ENCODE data around the gene MED31. TPM values are rescaled to one million over a fixed set of nuclear protein-coding genes. Genes with fewer than 3 reads are reported as not detected.
A peak's percentile ranks its signal among the peaks of the same experiment; 100 is the strongest.

Gene MED31
- total and polyA plus RNA-seq, 2 of the 13 experiments (the other 11 are each of a cell fraction or from before 2014, with no cell fraction given), result 19.0 to 20.9 TPM

DNA sequence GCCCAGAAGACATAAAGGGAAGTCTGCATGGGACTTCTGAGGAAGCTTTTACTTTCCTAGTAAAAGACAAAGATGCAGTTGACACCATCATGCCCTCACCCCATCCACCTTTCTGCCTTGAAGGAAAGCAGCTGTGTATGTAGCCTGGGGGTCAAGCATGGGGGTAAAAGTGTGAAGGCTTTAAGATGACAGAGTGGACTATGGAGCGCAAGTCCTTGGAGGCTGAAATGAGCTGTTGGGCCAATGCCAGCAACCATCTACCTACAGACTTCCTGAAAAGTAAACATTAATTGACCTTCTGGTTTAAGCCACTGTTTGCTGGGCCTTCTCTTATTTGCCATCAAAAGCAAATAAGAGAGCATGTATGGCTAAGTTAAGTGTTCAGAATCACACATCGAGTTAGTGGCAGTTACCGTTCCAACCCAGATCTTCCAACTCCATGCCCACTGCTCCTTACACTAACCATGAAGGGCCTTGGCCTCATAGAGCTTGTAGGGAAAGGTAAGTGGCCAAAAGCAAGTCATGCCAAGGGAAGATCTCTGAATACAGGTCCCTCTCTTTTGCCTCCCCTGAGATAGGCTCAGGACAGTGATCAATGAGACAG lies 31.8 kb upstream of the MED31 start (continued):
- TF ChIP-seq, protein P1, sequence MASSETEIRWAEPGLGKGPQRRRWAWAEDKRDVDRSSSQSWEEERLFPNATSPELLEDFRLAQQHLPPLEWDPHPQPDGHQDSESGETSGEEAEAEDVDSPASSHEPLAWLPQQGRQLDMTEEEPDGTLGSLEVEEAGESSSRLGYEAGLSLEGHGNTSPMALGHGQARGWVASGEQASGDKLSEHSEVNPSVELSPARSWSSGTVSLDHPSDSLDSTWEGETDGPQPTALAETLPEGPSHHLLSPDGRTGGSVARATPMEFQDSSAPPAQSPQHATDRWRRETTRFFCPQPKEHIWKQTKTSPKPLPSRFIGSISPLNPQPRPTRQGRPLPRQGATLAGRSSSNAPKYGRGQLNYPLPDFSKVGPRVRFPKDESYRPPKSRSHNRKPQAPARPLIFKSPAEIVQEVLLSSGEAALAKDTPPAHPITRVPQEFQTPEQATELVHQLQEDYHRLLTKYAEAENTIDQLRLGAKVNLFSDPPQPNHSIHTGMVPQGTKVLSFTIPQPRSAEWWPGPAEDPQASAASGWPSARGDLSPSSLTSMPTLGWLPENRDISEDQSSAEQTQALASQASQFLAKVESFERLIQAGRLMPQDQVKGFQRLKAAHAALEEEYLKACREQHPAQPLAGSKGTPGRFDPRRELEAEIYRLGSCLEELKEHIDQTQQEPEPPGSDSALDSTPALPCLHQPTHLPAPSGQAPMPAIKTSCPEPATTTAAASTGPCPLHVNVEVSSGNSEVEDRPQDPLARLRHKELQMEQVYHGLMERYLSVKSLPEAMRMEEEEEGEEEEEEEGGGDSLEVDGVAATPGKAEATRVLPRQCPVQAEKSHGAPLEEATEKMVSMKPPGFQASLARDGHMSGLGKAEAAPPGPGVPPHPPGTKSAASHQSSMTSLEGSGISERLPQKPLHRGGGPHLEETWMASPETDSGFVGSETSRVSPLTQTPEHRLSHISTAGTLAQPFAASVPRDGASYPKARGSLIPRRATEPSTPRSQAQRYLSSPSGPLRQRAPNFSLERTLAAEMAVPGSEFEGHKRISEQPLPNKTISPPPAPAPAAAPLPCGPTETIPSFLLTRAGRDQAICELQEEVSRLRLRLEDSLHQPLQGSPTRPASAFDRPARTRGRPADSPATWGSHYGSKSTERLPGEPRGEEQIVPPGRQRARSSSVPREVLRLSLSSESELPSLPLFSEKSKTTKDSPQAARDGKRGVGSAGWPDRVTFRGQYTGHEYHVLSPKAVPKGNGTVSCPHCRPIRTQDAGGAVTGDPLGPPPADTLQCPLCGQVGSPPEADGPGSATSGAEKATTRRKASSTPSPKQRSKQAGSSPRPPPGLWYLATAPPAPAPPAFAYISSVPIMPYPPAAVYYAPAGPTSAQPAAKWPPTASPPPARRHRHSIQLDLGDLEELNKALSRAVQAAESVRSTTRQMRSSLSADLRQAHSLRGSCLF (CRISPR knock-in tag; IDR thresholded peaks at IDR 0.05; ENCODE audit: borderline replicate concordance), result no peak
- TF ChIP-seq ZNF7 (CRISPR knock-in tag; IDR thresholded peaks at IDR 0.05) (no peak), ZNF468 (CRISPR knock-in tag; IDR thresholded peaks at IDR 0.05) (no peak)

DNA sequence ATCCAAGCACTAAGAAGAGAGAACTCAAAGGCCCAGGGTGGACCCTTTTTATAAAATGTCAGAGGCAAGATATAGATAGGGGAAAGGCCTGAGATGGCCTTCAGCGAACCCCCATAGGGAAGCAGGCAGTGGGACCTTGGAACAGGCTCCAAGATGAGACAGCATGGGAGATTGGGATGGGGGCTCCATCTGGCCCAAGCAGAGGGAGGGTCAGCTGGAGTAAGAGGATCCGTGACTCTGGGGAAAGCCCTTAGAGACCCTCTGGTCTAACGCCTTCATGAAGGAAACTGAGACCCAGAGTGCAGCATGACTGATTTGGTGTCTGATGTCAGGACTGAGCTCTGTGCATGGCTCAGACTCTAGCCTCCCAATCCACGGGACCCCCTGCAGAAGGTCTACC lies 30.9 kb upstream of the MED31 start:
- in situ Hi-C loops (cut with HindIII; ENCODE audit: extremely low pct_ligation_motif_present, low pct_unique_long_range_greater_than_20kb), result no loop called here
- Histone ChIP-seq H2AFZ (ENCODE audit: low read length) (no peak overlapping the region), H3K9me3 (ENCODE audit: low read length) (no peaks in the 10 kb centered on the region), H3K4me1 (ENCODE audit: insufficient read depth, low read length) (peaks cover 89% of the 10 kb centered on the region), H3K4me3 (replicated peaks in 1 of 3; ENCODE audit: insufficient read depth in 1 of 3, low read depth in 2 of 3, low read length in 3 of 3) (no peak overlapping the region), H3K4me2 (ENCODE audit: low read depth, low read length) (peak overlapping the region; percentile 66), H3K27ac (ENCODE audit: extremely low read length, insufficient read depth, low read length) (no peak overlapping the region), H3K36me3 (replicated peaks in 1 of 2; ENCODE audit: control insufficient read depth in 1 of 2, insufficient read depth in 2 of 2, low read length in 2 of 2) (0 out of 5 replicates have a peak, but pooled peaks cover 0 to under 1% of the 10 kb centered on the region in 2 experiments), H3K79me2 (ENCODE audit: insufficient read depth, low read length) (no peaks in the 10 kb centered on the region), H4K20me1 (ENCODE audit: insufficient read depth, low read length) (no peaks in the 10 kb centered on the region), H3K9ac (ENCODE audit: insufficient read depth, low read depth, low read length) (no peak overlapping the region), H3K27me3 (ENCODE audit: control insufficient read depth in 1 of 2, insufficient read depth in 2 of 2, low read length in 2 of 2) (no peaks in the 10 kb centered on the region)
- BruUV-seq (replicated peaks), result no TSS peak
- CTCF ChIA-PET (ENCODE audit: low intra/inter-chr PET ratio, low total read pairs), result no interaction called here
- POLR2A ChIA-PET, result interaction anchor here (0.6 to 7.7 kb wide), 9 partner anchors 10 to 171 kb away, joined by 3 to 265 read pairs (median 4); partner anchors contain the start of gene SLC13A5
- DNase-seq (ENCODE audit: low spot score), result no peak
- 76% methylated on average over 1 of the region's 4 CpGs for WGBS (ENCODE audit: low lambda C conversion rate)
- FAIRE-seq, result no peak
- intact Hi-C loops (cut with micrococcal nuclease; ENCODE audit: unreplicated experiment), result loop anchor here (2.0 kb wide), 2 partner anchors 16 to 18 kb away; no protein-coding TSS in a partner anchor
- peak; percentile 4 for ATAC-seq
- TF ChIP-seq MAZ (IDR thresholded peaks at IDR 0.05; ENCODE audit: borderline replicate concordance, low read depth, low read length), result no peak
- no peak for TF ChIP-seq MAZ (CRISPR knock-in tag; IDR thresholded peaks at IDR 0.05; ENCODE audit: low read depth)
- TF ChIP-seq IRF2 (CRISPR knock-in tag; IDR thresholded peaks at IDR 0.05), result no peak
- TF ChIP-seq HMG20A (CRISPR knock-in tag; IDR thresholded peaks at IDR 0.05; ENCODE audit: borderline replicate concordance), result no peak
- TF ChIP-seq ZNF850 (CRISPR knock-in tag; conservative IDR thresholded peaks at IDR 0.05), result no peak
- TF ChIP-seq, protein P2, sequence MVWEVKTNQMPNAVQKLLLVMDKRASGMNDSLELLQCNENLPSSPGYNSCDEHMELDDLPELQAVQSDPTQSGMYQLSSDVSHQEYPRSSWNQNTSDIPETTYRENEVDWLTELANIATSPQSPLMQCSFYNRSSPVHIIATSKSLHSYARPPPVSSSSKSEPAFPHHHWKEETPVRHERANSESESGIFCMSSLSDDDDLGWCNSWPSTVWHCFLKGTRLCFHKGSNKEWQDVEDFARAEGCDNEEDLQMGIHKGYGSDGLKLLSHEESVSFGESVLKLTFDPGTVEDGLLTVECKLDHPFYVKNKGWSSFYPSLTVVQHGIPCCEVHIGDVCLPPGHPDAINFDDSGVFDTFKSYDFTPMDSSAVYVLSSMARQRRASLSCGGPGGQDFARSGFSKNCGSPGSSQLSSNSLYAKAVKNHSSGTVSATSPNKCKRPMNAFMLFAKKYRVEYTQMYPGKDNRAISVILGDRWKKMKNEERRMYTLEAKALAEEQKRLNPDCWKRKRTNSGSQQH (CRISPR knock-in tag; IDR thresholded peaks at IDR 0.05; ENCODE audit: low read depth), result peak; percentile 65; the same call in 1 of the 2 replicates
- TF ChIP-seq ZNF24 (IDR thresholded peaks at IDR 0.05), result no peak
- TF ChIP-seq ZFX (CRISPR knock-in tag; IDR thresholded peaks at IDR 0.05; ENCODE audit: low read depth), result 0 out of 2 replicates have a peak, but pooled peaks have one; percentile 15
- TF ChIP-seq ISL2 (CRISPR knock-in tag; IDR thresholded peaks at IDR 0.05), result no peak
- TF ChIP-seq SETDB1 (CRISPR knock-in tag; IDR thresholded peaks at IDR 0.05; ENCODE audit: borderline replicate concordance), result no peak
- no peak for TF ChIP-seq ATAD3A (CRISPR knock-in tag; IDR thresholded peaks at IDR 0.05)
- 0 out of 2 replicates have a peak, but pooled peaks have one; percentile 16 for TF ChIP-seq POLR2AphosphoS2 (IDR thresholded peaks at IDR 0.05; ENCODE audit: low read depth, low read length)
- TF ChIP-seq NFRKB (IDR thresholded peaks at IDR 0.05), result no peak
- no peak for TF ChIP-seq ZNF552 (CRISPR knock-in tag; IDR thresholded peaks at IDR 0.05; ENCODE audit: borderline replicate concordance)

All from HepG2 (cell line).